GM23248 (cell line): ENCODE results near the gene PATJ.

ENCODE experiments used
- EZH2 ChIP-seq: fragments of 200-600 bp; sonication (generic); IDR thresholded peaks from 2 replicates; pipeline ENCODE4 v1.6.1; 2018; ENCODE audit warnings: antibody characterized with exemption, mild to moderate bottlenecking; ENCODE audit not compliant: insufficient read depth, poor library complexity, severe bottlenecking
- EZH2phosphoT487 ChIP-seq: fragments of 200-600 bp; sonication (generic); IDR thresholded peaks from 2 replicates; pipeline ENCODE4 v1.6.1; 2018; ENCODE audit warnings: antibody characterized with exemption, moderate library complexity, mild to moderate bottlenecking, low read depth; ENCODE audit not compliant: insufficient read depth

DNA sequence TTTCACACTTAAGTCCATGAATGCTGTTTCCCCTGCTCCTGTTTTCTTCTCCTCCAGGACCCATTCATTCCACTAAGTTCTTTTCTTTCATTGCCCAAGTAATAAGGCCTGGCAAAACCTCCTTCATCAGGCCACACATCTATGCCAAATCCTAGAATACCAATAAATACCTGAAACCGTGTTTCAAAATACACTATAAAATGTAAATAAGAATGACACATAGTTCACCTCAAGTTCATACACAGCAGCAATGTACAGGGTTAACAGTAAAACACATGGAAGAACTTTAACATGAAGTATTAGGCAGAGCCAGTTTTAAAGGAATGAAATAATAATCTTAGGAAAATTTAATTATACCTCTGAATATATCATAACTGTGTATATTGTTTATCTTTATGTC lies 365.6 kb downstream of the PATJ start:
- TF ChIP-seq EZH2 (no peak), EZH2phosphoT487 (no peak)
